Activated CD8-positive, alpha-beta memory T cell treated with anti-CD3 and anti-CD28 coated beads for 48 hours (primary cell): Measurements from ENCODE around the gene CHD6.

Experiments
- DNase-seq, 3 experiments: peaks; one replicate each; pipeline ENCODE4 v3.0.0-alpha.2; 2020; ENCODE audit warnings: low read depth in 2 of 3, low spot score in 2 of 3

CHD6 gene

GRCh38 chr20:41395667-41396664 is 222.2 kb downstream of the CHD6 start:
- DNase-seq, result no peak

GRCh38 chr20:41394931-41395666 is 223.1 kb downstream of the CHD6 start:
- DNase-seq, result no peak

- DNase-seq, result no peak
These were observed 224.1 kb downstream of the CHD6 start for GRCh38 chr20:41394081-41394480.

- no peak for DNase-seq
These were observed 224.5 kb downstream of the CHD6 start for GRCh38 chr20:41393705-41394066.

DNA sequence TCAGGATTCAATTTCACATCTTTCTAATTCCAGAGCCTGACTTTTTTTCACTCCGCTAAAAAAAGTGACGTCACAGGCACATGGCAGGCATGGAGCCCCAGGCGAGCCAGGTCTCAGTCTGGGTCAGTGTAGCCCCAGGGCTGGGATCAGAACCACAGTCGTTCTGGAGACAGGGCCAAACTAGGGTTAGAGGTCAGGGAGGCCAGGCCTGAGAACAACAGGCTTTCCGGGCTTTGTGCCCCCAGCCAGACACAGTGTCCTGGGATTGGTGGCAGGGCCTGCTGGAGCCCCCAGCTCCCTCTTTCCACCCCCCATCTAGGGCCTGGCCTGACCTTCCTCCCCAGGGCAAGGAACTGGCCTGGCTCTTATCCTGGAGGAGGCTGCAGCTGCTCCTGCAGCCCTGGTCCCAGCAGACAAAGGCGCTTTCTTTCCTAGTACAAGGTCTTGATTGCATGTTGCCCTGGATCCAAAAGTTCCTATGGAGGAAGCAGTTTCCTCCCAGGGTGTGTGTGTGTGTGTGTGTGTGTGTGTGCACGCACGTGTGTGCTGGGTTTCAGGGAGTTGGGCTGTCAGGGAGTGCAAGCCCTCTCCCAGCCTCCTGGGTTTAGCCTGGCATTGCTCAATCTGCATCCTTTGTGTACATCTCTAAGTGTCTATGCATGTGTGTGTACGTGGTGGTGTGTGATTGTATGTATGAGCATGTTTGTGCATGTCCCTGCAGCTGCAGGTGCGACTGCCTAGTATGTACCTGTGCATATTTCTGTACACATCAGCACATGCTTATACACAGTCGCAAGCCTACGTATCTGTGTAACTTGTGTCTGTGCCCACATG is 225.1 kb downstream of the CHD6 start:
- DNase-seq, result no peak

DNA sequence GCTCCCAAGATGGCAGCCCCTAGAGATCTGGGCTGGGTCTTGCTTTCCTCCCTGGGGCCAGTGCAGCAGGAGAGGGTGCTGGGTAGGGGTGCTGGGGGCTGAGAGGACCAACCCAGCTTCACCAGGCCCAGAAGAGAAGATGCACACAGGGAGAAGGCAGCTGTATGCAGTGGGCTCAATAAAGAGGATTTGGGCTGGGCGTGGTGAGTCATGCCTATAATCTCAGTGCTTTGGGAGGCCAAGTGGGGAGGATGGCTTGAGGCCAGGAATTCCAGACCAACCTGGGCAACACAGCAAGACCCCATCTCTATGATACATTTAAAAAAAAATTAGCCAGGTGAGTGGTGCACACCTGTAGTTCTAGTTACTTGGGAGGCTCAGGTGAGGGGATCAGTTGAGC is 225.9 kb downstream of the CHD6 start:
- DNase-seq, result no peak

- DNase-seq, result no peak
These were observed 226.6 kb downstream of the CHD6 start for GRCh38 chr20:41391587-41392001.

GRCh38 chr20:41390889-41391288 is 227.3 kb downstream of the CHD6 start:
- no peak for DNase-seq

DNA sequence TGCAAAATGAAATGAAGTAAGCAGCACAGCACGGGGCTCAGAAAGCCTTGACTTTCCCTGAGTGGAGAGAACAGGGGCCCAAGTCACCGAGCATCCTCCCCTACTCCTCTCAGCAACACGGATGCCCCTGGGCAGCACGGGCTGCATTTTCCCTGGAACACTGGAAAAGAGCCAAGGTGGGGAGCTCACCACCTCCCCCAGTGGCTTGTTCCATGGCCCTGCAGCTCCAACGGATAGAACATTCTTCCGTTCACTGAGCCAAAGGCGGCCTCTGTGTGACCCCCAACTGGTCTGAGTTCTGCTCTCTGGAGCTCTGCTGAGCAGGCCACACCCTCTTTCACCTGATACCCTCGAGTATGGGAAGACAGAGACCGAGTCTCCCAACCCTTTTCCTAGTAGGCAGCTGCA is 230.7 kb downstream of the CHD6 start:
- no peak for DNase-seq

DNA sequence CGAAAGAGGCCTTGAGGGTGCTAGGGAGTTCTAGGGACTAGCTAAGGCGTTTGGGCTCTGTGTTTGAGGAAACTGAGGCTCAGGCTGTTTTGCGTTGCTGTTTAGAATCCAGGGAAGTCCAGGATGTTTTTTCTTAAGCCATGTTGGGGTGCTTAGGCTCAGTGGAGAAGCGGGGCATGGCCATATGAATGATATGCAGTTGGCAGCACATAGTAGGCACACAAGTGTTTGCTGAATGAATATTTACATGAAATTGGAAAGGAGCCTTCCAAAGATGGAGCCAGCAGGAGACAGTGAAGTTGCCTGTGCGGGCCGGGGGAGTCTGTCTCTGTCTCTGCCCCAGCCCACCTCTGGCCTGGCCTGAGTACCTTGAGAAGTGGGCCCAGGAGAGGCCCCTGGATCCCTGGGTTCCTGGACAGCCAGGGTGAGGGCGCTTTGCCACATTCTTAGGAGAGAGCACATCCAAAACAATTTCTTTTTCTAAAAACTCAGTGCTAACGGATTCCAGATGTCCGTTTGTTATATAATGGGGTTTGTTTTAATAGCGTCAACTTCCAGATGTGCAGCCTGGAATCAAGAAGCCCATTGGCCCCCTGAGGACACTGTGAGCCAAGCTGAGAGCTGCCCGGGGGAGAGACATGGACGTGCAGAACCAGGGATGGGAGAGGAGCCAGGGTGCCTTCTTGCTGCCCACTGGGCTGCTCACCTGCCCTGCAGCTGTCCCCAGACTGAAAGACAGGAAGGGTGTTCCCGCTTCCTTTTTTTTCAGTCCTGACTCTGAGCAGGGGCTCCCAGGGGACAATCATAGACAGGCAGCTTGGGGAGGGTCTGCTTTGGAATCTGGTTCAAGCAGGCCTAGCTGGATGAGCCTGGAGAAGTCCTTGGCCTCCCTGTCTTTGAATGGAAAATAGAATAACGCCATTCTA is 231.4 kb downstream of the CHD6 start:
- no peak for DNase-seq

GRCh38 chr20:41382791-41383305 is 235.3 kb downstream of the CHD6 start:
- no peak for DNase-seq

DNA sequence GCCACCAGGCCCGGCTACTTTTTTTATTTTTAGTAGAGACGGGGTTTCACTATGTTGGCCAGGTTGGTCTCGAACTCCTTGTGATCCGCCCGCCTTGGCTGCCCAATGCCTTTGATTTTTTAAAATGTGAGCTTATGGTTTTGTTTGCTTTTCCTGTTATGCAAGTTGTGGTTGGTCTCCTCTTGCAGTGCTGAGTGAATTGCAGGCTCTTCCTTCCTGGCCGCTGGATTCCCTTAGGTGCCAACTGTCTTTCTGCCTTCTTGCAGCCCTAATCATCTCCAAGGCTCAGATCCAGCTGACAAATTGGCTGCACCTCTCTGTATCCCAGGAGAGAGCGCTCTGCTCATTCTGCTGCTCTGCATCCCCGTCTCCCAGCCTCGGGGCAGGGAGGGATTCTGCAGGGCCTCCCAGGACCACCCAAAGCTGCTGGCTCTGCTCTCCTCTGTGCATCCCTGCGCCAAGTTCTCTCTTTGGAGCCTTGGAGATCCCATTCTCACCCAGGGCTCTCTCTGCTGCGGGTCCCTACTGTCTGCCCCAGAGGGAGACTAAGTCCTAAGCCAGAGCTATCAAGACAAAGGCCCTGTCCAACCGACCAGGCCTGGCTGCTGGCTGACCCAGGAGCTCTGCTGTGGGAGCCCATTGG is 237.5 kb downstream of the CHD6 start:
- DNase-seq, result no peak

DNA sequence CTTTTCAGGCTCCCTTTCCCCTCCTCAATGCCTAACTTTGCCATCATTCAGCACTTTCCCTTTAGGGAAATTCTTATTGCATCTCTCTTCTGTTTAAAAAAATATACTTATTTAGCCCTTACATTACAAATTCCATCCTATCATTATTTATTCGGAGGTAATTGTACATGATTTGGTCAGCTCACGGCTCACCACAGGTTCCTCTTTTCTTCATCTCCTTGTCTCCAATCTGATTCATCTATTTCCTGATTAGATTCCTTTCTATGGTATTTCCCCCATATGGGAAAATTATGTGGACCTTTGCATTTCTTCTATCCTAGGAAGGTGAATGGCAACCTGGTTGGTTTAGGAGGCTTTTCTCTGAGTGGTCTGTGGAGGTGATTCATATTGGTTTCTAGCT is 238.6 kb downstream of the CHD6 start:
- no peak for DNase-seq

- DNase-seq, result no peak
These were observed 240.9 kb downstream of the CHD6 start for GRCh38 chr20:41377275-41377674.

DNA sequence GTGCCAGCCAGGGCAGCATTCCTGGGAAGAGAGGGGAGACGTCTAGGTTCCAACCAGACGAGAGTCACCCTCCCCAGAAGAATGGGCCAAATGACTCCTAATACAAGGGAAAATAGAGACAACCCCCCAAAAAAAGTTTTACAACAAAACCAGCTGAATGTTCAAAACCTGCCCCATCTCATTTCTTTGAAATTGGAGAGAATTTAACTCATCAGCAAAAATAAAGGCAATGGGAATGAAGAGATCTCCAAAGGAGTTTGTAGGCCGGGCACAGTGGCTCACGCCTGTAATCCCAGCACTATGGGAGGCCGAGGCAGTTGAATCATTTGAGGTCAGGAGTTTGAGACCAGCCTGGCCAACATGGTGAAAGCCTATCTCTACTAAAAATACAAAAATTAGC is 241.8 kb downstream of the CHD6 start:
- no peak for DNase-seq

DNA sequence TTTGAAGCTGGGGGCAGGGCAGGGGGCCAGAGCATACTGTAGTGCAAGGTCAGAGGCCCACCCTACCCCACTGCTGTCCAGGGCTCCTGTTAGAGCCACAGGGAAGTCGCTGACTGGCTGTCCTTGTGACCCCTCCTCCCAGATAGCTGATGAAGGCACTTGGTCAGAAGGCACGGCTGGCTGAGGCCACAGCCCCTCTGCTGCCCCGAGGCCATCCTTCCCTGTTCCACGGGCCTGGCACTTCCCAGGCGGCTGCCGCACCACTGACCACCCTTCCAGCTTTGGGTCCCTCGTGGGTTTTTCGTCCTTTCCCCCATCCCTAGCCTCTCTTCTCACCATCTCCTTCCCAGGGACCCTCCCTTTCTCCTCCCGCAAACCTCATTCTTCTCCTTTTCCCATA is 242.3 kb downstream of the CHD6 start:
- no peak for DNase-seq

DNA sequence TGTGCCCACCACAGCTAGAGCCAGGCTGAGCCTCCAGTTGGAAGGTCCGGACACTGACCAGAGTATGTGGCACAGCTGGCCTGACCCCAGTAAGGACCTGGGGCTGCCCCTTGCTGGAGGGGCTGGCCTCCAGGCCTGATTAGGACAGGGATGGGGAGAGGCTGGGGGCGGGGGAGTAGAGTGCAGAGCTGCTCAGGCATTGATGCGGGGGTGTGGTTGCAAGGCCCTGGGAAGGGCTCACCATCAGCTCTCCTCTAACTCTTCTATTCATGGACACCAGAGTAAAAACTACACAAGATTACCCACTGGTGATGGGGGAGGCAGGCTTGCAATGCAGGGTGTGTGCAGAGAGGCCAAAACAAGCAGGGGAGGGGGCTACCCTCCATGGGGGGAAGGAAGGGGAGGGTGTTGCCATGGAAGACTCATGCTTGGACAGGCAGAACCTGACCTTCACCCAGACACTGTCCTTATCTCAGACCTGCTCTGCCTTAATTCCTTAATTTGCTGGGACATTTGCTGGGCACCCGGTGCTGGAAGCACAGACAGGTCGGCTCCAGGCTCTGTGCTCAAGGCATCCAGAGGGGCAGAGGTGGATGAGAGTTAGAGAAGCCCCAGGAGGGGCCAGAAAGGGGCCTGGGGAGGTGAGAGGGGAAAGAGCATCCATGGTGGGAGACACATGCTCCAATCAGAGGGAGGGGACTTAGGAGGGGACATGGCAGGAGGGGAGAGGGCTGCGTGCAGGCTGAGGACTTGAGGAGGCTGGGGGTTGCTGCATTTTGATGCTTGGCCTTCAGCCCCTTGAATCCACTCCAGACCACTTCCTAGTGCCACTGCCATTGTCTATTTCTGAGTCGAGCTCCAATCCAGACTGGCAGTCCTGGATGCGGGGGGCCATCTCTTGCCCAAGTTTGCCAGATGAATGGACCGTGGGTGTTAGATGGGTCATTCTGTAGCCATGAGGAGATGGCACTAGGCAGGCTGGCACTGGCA is 244.0 kb downstream of the CHD6 start:
- DNase-seq, result no peak

DNA sequence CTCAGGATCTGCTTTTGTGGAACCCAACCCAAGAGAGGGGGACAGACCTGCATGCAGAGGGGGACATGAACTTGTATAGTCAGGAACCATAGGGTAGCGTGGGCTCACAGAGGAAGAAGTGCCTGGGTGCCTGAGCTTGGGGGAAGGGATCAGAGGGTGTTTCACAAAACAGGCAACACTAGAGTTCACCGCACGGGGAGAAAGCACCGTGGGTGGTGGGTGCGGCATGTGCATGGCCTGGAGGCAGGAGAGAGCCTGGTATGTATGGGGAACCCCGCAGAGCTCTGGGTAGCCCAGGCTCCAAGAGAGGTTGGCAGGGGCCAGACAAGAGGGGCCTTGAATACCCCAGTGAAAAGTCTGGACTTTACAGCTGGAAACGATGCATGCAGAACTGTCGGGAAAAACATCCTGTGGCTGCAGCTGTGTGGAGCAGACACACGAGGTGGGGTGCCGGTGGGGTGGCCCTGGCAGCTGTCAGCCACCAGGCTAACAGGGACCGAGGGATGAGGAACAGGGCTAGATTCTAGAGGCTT is 244.9 kb downstream of the CHD6 start:
- DNase-seq, result no peak
